Mesenchymal stem cell (in vitro differentiated cells and primary cell): ENCODE results near the gene PPAN.

ENCODE experiments used
- DNase-seq: peaks from one replicate; pipeline ENCODE4 v3.0.0-alpha.2; 2013
- H2AFZ ChIP-seq: one replicate; pipeline ENCODE4 v1.6.1; 2013; ENCODE audit warnings: low read depth, mild to moderate bottlenecking, control low read depth, inconsistent platforms, low read length, moderate library complexity
- H2AK5ac ChIP-seq: 2 replicates; pipeline ENCODE4 v1.6.1; 2013; ENCODE audit warnings: low read length, moderate library complexity, mild to moderate bottlenecking, inconsistent platforms; ENCODE audit not compliant: severe bottlenecking
- H2BK120ac ChIP-seq: one replicate; pipeline ENCODE4 v1.6.1; 2013; ENCODE audit warnings: low read depth, mild to moderate bottlenecking, inconsistent platforms, low read length, moderate library complexity
- H2BK12ac ChIP-seq, 2 experiments: one replicate each; pipeline ENCODE4 v1.6.1; 2013; ENCODE audit warnings: inconsistent platforms in 2 of 2, low read length in 2 of 2, mild to moderate bottlenecking in 2 of 2, moderate library complexity in 2 of 2, control low read depth in 1 of 2
- H2BK15ac ChIP-seq: one replicate; pipeline ENCODE4 v1.6.1; 2013; ENCODE audit warnings: mild to moderate bottlenecking, low read depth, inconsistent platforms; ENCODE audit not compliant: poor library complexity, severe bottlenecking
- H2BK5ac ChIP-seq: 2 replicates; pipeline ENCODE4 v1.6.1; 2013; ENCODE audit warnings: low read depth, mild to moderate bottlenecking, low read length, control low read depth, inconsistent platforms; ENCODE audit not compliant: poor library complexity, severe bottlenecking
- H3K14ac ChIP-seq, 2 experiments: one replicate each; pipeline ENCODE4 v1.6.1; 2013; ENCODE audit warnings: inconsistent platforms in 2 of 2, low read length in 2 of 2, control low read depth in 1 of 2, mild to moderate bottlenecking in 1 of 2, moderate library complexity in 1 of 2
- H3K18ac ChIP-seq, 2 experiments: one replicate each; pipeline ENCODE4 v1.6.1; 2013; ENCODE audit warnings: inconsistent platforms in 2 of 2, low read length in 2 of 2, control low read depth in 1 of 2, low read depth in 1 of 2, mild to moderate bottlenecking in 1 of 2
- H3K23ac ChIP-seq, 2 experiments: one replicate each; pipeline ENCODE4 v1.6.1; 2013; ENCODE audit warnings: inconsistent platforms in 2 of 2, low read length in 2 of 2, mild to moderate bottlenecking in 2 of 2, moderate library complexity in 2 of 2, control low read depth in 1 of 2
- H3K27ac ChIP-seq: 2 replicates; pipeline ENCODE4 v1.5.1; 2013; ENCODE audit warnings: mild to moderate bottlenecking, moderate library complexity, low read length, control low read depth, inconsistent platforms; ENCODE audit not compliant: poor library complexity, severe bottlenecking
- H3K27me3 ChIP-seq, 2 experiments: 2 replicates each; pipeline versions ENCODE4 v1.6.1 to v1.7.0; 2013; ENCODE audit warnings: low read length in 2 of 2, mild to moderate bottlenecking in 2 of 2, moderate library complexity in 2 of 2, control low read depth in 1 of 2, inconsistent platforms in 1 of 2; ENCODE audit not compliant: control insufficient read depth in 1 of 2, insufficient read depth in 1 of 2
- H3K36me3 ChIP-seq, 2 experiments: 2 replicates each; pipeline versions ENCODE4 v1.6.1 to v1.7.0; 2013; ENCODE audit warnings: low read length in 2 of 2, control low read depth in 1 of 2, inconsistent platforms in 1 of 2, low read depth in 1 of 2, mild to moderate bottlenecking in 1 of 2; ENCODE audit not compliant: insufficient read depth in 2 of 2, control insufficient read depth in 1 of 2
- H3K4ac ChIP-seq, 2 experiments: one replicate each; pipeline ENCODE4 v1.6.1; 2013; ENCODE audit warnings: inconsistent platforms in 2 of 2, low read length in 2 of 2, mild to moderate bottlenecking in 2 of 2, moderate library complexity in 2 of 2, control low read depth in 1 of 2, low read depth in 1 of 2
- H3K4me1 ChIP-seq: 2 replicates; pipeline ENCODE4 v1.6.1; 2013; ENCODE audit warnings: low read depth, low read length, control low read depth; ENCODE audit not compliant: control insufficient read depth, insufficient read depth
- H3K4me2 ChIP-seq: 2 replicates; pipeline ENCODE4 v1.6.1; 2013; ENCODE audit warnings: low read length, mild to moderate bottlenecking, inconsistent platforms; ENCODE audit not compliant: poor library complexity, severe bottlenecking
- H3K4me3 ChIP-seq, 2 experiments: 2 replicates each; pipeline versions ENCODE4 v1.5.1 to v1.7.0; 2013; ENCODE audit warnings: low read length in 2 of 2, mild to moderate bottlenecking in 2 of 2, control low read depth in 1 of 2, low read depth in 1 of 2; ENCODE audit not compliant: insufficient read depth in 1 of 2
- H3K79me1 ChIP-seq: replicated peaks from 2 replicates; pipeline ENCODE4 v1.6.1; 2013; ENCODE audit warnings: mild to moderate bottlenecking, control low read depth, low read length, inconsistent platforms; ENCODE audit not compliant: poor library complexity, severe bottlenecking
- H3K9ac ChIP-seq: 2 replicates; pipeline ENCODE4 v1.7.0; 2013; ENCODE audit warnings: mild to moderate bottlenecking, low read length, moderate library complexity
- H3K9me3 ChIP-seq: 2 replicates; pipeline ENCODE4 v1.7.0; 2013; ENCODE audit warnings: mild to moderate bottlenecking, low read length; ENCODE audit not compliant: control insufficient read depth
- H4K8ac ChIP-seq: one replicate; pipeline ENCODE4 v1.6.1; 2013; ENCODE audit warnings: inconsistent platforms, mild to moderate bottlenecking, low read length, moderate library complexity
- H4K91ac ChIP-seq: one replicate; pipeline ENCODE4 v1.6.1; 2013; ENCODE audit warnings: mild to moderate bottlenecking, low read length, inconsistent platforms
- WGBS: methylation state at CpG from one replicate; pipeline ENCODE4 v1.1.7; 2013; ENCODE audit warnings: mixed read lengths; 5-methylcytosine and 5-hydroxymethylcytosine counted together

PPAN gene

GRCh38 chr19:10114651-10115391 lies 8.7 kb downstream of the PPAN start:
- no peak overlapping the region for H2AFZ ChIP-seq
- no peak overlapping the region for H2BK15ac ChIP-seq
- H3K9ac ChIP-seq = no peak overlapping the region
- H3K27me3 ChIP-seq = no peaks in the 10 kb centered on the region
- no peak for DNase-seq
- 90% methylated on average over 26 of the region's 26 CpGs for WGBS
- no peak overlapping the region for H3K27ac ChIP-seq
- no peak overlapping the region for H3K4ac ChIP-seq
- no peak overlapping the region for H3K23ac ChIP-seq
- H3K4me2 ChIP-seq = no peak overlapping the region
- no peak overlapping the region for H3K4me3 ChIP-seq
- H4K91ac ChIP-seq = no peak overlapping the region
- H3K18ac ChIP-seq = no peak overlapping the region
- peaks cover 19% of the 10 kb centered on the region for H3K4me1 ChIP-seq
- H3K36me3 ChIP-seq = peaks cover 62 to 86% of the 10 kb centered on the region in 2 experiments
- no peak overlapping the region for H2BK5ac ChIP-seq
- no peak overlapping the region for H2BK120ac ChIP-seq
- H3K9me3 ChIP-seq = no peaks in the 10 kb centered on the region
- H2AK5ac ChIP-seq = no peak overlapping the region
- H4K8ac ChIP-seq = no peak overlapping the region
- H2BK12ac ChIP-seq = no peak overlapping the region
- H3K79me1 ChIP-seq = peaks cover 42% of the 10 kb centered on the region
- no peak overlapping the region for H3K14ac ChIP-seq

- no peak overlapping the region for H3K27ac ChIP-seq
- no peaks in the 10 kb centered on the region for H3K9me3 ChIP-seq
- no peak overlapping the region for H2BK15ac ChIP-seq
- no peak overlapping the region for H3K4me2 ChIP-seq
- no peak overlapping the region for H2BK120ac ChIP-seq
- H2AK5ac ChIP-seq = no peak overlapping the region
- no peak overlapping the region for H3K4ac ChIP-seq
- no peak overlapping the region for H2AFZ ChIP-seq
- H3K9ac ChIP-seq = no peak overlapping the region
- H4K8ac ChIP-seq = no peak overlapping the region
- H3K27me3 ChIP-seq = no peaks in the 10 kb centered on the region
- no peak overlapping the region for H2BK12ac ChIP-seq
- H3K4me1 ChIP-seq = peaks cover 21% of the 10 kb centered on the region
- no peak overlapping the region for H3K18ac ChIP-seq
- H3K79me1 ChIP-seq = peaks cover 36% of the 10 kb centered on the region
- no peak overlapping the region for H4K91ac ChIP-seq
- no peak overlapping the region for H3K14ac ChIP-seq
- no peak overlapping the region for H3K4me3 ChIP-seq
- no peak overlapping the region for H2BK5ac ChIP-seq
- H3K36me3 ChIP-seq = peaks cover 55 to 79% of the 10 kb centered on the region in 2 experiments
- no peak for DNase-seq
- 95% methylated on average over 45 of the region's 45 CpGs for WGBS
- no peak overlapping the region for H3K23ac ChIP-seq
Observed at GRCh38 chr19:10115392-10116084, 9.4 kb downstream of the PPAN start.

DNA sequence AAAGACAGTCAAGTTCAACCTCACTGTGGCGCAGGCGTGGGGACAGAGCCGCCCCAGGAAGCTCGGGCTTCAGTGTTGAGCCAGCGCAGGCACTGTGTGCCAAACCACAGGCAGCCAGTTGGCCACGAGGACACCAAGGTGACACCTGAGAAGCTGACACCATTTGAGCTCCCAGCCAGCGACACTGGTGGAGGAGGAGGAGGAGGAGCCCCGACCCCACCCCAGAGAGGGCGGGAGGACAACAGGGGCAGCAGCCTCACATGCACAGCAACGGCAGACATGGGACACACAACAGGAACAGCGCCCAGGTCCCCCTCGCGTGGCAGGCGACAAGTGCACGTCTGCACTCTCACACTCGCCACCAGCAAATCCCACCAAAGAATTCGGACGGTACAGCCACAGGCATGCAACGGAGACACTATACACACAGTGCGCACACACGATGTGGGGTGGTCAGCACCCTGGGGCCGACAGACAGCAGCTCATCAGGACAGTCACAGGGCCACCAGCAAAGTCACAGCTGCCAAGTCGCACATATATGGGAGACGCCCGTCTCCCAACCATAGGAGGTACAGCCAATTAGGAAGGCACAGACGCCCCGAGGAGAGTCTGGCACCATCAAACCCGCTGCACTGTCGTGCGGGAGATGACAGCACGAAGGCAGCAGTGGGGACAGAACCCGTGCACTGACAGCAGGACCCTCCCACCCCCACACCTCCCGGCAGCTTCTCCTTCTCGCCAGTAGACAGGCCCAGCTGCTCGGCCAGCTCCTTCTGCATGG lies 10.1 kb downstream of the PPAN start:
- Histone ChIP-seq H2AFZ (no peak overlapping the region), H3K4ac (no peak overlapping the region), H3K36me3 (peaks cover 47 to 71% of the 10 kb centered on the region in 2 experiments), H3K4me2 (no peak overlapping the region), H2BK5ac (no peak overlapping the region), H3K9me3 (no peaks in the 10 kb centered on the region), H3K4me1 (peaks cover 21% of the 10 kb centered on the region), H4K91ac (no peak overlapping the region), H3K9ac (no peak overlapping the region), H3K18ac (no peak overlapping the region), H2BK12ac (no peak overlapping the region), H3K27ac (no peak overlapping the region), H3K79me1 (peaks cover 32% of the 10 kb centered on the region), H2AK5ac (no peak overlapping the region), H2BK120ac (no peak overlapping the region), H2BK15ac (no peak overlapping the region), H3K4me3 (no peak overlapping the region), H3K27me3 (no peaks in the 10 kb centered on the region), H4K8ac (peak overlapping the region; percentile 52), H3K14ac (no peak overlapping the region), H3K23ac (no peak overlapping the region)
- 92% methylated on average over 35 of the region's 35 CpGs for WGBS
- DNase-seq = no peak
